Lower leg skin (tissue), 4 donors: ENCODE data around the gene PPP4R1. TPM values are rescaled to one million over a fixed set of nuclear protein-coding genes. Genes with fewer than 3 reads are reported as not detected.
A peak's percentile ranks its signal among the peaks of the same experiment; 100 is the strongest.

Source experiments
- DNase-seq, 2 donors: peaks; one replicate each; pipeline ENCODE4 v3.0.0-alpha.2; 2019; ENCODE audit warnings: low spot score in 2 of 2
- H3K4me3 ChIP-seq: fragments of 200-600 bp; sonication (generic); 2 replicates; pipeline ENCODE4 v1.5.1; 2017; ENCODE audit warnings: mild to moderate bottlenecking, low read depth; ENCODE audit not compliant: poor library complexity, severe bottlenecking
- CTCF ChIP-seq, 3 donors: fragments of 450-650 bp; IDR thresholded peaks; one replicate each; pipeline ENCODE4 v1.5.1; 2016; ENCODE audit warnings: antibody characterized with exemption in 3 of 3, mild to moderate bottlenecking in 3 of 3, moderate library complexity in 2 of 3
- POLR2A ChIP-seq, 2 donors: fragments of 450-650 bp; IDR thresholded peaks; one replicate each; pipeline ENCODE4 v1.6.1; 2016 to 2017; ENCODE audit warnings: antibody characterized with exemption in 2 of 2, mild to moderate bottlenecking in 1 of 2, moderate library complexity in 1 of 2
- WGBS, 2 donors: methylation state at CpG; one replicate each; pipeline ENCODE4 v1.1.5; 2018; 5-methylcytosine and 5-hydroxymethylcytosine counted together
- intact Hi-C: fragments of 100-400 bp; cut with DNase I; formaldehyde crosslinking; loops from one replicate; pipeline ENCODE4 v1.15.0; 2023; ENCODE audit warnings: low total_unique reads
- total RNA-seq, 4 donors: library from RNA; depleted of rRNA; stranded (reverse); fragments of >200 nt; gene quantifications; one replicate each; pipeline ENCODE4 v1.1.0, GENCODE V29; 2016

PPP4R1 gene
- total RNA-seq, 4 donors from 2014 or later: 50.0 to 129 (median 68.0) TPM

DNA sequence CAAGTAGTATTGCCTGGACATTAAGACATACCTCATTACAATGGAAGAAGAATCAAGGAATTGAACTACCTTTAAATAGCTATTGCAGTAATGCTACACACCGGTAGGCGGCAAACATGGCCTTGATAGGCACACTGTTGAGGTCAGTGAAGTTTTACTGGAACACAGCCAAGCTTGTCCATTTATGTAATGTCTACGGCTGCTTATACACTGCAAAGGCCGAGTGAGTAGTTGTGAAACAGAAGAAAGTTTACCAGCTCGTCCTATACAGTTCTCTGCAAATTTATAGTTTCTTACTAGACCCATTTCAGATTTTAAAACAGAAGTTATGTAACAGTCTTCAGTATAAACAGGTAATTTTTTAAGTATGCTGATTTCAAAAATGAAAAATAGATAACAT is 38.8 kb downstream of the PPP4R1 start:
- intact Hi-C loops: no loop called here
- TF ChIP-seq CTCF (IDR thresholded peaks at IDR 0.05) (no peak), POLR2A (IDR thresholded peaks at IDR 0.05) (no peak)
- no peak overlapping the region for H3K4me3 ChIP-seq
- peak in 1 of 2 donors; percentile 72 for DNase-seq
- WGBS, 2 donors: 24 to 30% methylated on average over 5 of the region's 5 CpGs

DNA sequence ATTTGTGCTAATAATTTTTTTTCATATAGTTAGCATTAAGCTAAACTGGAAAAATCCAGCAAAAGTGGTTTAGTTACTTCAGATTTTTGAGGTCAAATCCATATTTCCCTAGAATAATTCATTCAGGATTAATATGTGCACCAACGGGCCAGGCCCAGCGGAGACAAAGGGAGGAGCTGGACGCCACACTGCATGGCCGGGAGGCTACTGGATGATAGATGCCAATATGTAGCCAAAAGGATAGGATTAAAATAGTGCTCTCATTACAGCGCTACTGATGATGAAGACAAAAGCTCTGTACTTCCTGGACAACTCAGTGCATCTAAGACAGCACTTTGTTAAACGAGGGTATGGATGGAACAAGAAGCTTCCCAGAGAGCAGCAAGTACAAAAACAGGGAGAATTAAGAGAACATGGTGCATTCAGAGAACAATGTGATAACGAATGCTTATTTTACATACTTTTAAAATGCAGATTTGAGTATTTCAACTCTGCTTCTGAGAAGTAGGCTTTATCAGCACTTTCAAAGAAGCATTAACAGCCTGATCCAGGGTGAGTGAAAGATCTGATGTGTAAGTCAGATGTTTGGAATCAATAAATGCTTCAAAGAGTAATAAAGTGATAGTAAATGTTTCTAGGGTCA is 39.8 kb downstream of the PPP4R1 start:
- intact Hi-C loops: no loop called here
- no peak for DNase-seq
- TF ChIP-seq CTCF (IDR thresholded peaks at IDR 0.05): no peak
- TF ChIP-seq POLR2A (IDR thresholded peaks at IDR 0.05): no peak
- no peak overlapping the region for H3K4me3 ChIP-seq
- WGBS, 2 donors: 86 to 87% methylated on average over 7 of the region's 7 CpGs

- DNase-seq: no peak
- 82 to 84% methylated on average over 3 of the region's 3 CpGs for WGBS, 2 donors
Observed at GRCh38 chr18:9571546-9571945, 42.8 kb downstream of the PPP4R1 start.

GRCh38 chr18:9570255-9570654 is 44.1 kb downstream of the PPP4R1 start:
- H3K4me3 ChIP-seq: no peak overlapping the region
- WGBS, 2 donors: 65 to 79% methylated on average over 3 of the region's 3 CpGs
- DNase-seq: no peak
- intact Hi-C loops: no loop called here
- TF ChIP-seq POLR2A (IDR thresholded peaks at IDR 0.05) (no peak), CTCF (IDR thresholded peaks at IDR 0.05) (no peak)

More at GRCh38 chr18:9571546-9571945, 42.8 kb downstream of the PPP4R1 start:
- H3K4me3 ChIP-seq: no peak overlapping the region
- intact Hi-C loops: no loop called here
- TF ChIP-seq POLR2A (IDR thresholded peaks at IDR 0.05) (no peak), CTCF (IDR thresholded peaks at IDR 0.05) (no peak)

GRCh38 chr18:9569178-9569577 is 45.2 kb downstream of the PPP4R1 start:
- TF ChIP-seq CTCF (IDR thresholded peaks at IDR 0.05): no peak
- TF ChIP-seq POLR2A (IDR thresholded peaks at IDR 0.05): no peak
- H3K4me3 ChIP-seq: no peak overlapping the region
- no peak for DNase-seq
- intact Hi-C loops: no loop called here
- WGBS, 2 donors: 89 to 92% methylated on average over 8 of the region's 8 CpGs

DNA sequence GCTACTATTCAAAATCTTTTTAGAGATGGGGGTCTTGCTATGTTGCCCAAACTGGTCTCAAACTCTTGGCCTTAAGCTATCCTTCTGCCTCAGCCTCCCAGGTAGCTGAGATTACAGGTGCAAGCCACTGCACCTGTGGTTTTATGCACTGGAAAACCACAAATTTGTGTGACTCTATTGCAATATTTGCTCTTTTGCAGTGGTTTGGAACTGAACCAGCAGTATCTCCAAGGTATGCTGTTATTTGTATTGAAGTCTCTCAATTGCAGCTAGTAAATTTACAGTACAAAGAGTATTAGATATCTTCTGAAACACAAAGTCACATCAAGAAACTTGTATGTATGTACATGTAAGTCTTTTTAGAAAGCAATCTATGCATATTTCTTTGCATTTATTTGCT is 46.2 kb downstream of the PPP4R1 start:
- DNase-seq: no peak
- H3K4me3 ChIP-seq: no peak overlapping the region
- TF ChIP-seq POLR2A (IDR thresholded peaks at IDR 0.05): no peak
- intact Hi-C loops: no loop called here
